Fibroblast of villous mesenchyme (primary cell): ENCODE data around the gene ZNF121. TPM values are rescaled to one million over a fixed set of nuclear protein-coding genes. Genes with fewer than 3 reads are reported as not detected.

Experiments
- DNase-seq: peaks from one replicate; pipeline ENCODE4 v3.0.0-alpha.2; 2010; ENCODE audit warnings: low read depth
- H3K4me3 ChIP-seq: 2 replicates; pipeline ENCODE4 v1.5.1; 2011; ENCODE audit warnings: low read depth, mild to moderate bottlenecking, low read length
- CTCF ChIP-seq: IDR thresholded peaks from 2 replicates; pipeline ENCODE4 v1.5.1; 2012; ENCODE audit warnings: low read depth, mild to moderate bottlenecking, low read length; ENCODE audit not compliant: insufficient read depth
- total RNA-seq: library from RNA; depleted of rRNA; stranded (reverse); fragments of >200 nt; gene quantifications from 2 replicates; pipeline ENCODE4 v1.2.3, GENCODE V29; 2012

Gene ZNF121
- total RNA-seq, 1 donor, result 45.3 TPM

- no peak for TF ChIP-seq CTCF
- DNase-seq, result no peak
- no peak overlapping the region for H3K4me3 ChIP-seq
Observed at GRCh38 chr19:9535934-9536333, 48.4 kb downstream of the ZNF121 start.

- H3K4me3 ChIP-seq, result no peak overlapping the region
- DNase-seq, result no peak
- no peak for TF ChIP-seq CTCF
Observed at GRCh38 chr19:9531933-9532332, 52.4 kb downstream of the ZNF121 start.

GRCh38 chr19:9528757-9529336 is 55.5 kb downstream of the ZNF121 start:
- TF ChIP-seq CTCF, result no peak
- DNase-seq, result peak; percentile 18
- no peak overlapping the region for H3K4me3 ChIP-seq

- no peak for TF ChIP-seq CTCF
- DNase-seq, result no peak
- H3K4me3 ChIP-seq, result no peak overlapping the region
Observed at GRCh38 chr19:9523885-9524474, 60.3 kb downstream of the ZNF121 start.

Other genes starting within 250 kb of the ZNF121 start
- gene ZNF177, start 221.5 kb downstream of the ZNF121 start, total RNA-seq, result 0.64 and 1.7 TPM in 2 replicates
- 6.4 and 7.3 TPM in 2 replicates for gene ZNF266, start 148.9 kb downstream of the ZNF121 start, total RNA-seq
- gene ZNF560, start 85.9 kb downstream of the ZNF121 start, total RNA-seq, result 0.86 and 0.97 TPM in 2 replicates
- gene ZNF426, start 45.9 kb downstream of the ZNF121 start, total RNA-seq, result 19.6 and 24.2 TPM in 2 replicates
- 33.5 and 57.9 TPM in 2 replicates for gene ZNF561, start 36.7 kb upstream of the ZNF121 start, total RNA-seq
- gene ZNF562, start 90.6 kb upstream of the ZNF121 start, total RNA-seq, result 22.2 and 32.4 TPM in 2 replicates
- gene ZNF846, start 184.2 kb upstream of the ZNF121 start, total RNA-seq, result 7.7 and 10.8 TPM in 2 replicates
- 21.6 and 26.7 TPM in 2 replicates for gene FBXL12, start 234.6 kb upstream of the ZNF121 start, total RNA-seq
- gene UBL5, start 243.4 kb upstream of the ZNF121 start, total RNA-seq, result 126 and 197 TPM in 2 replicates